Activated CD4-positive, alpha-beta memory T cell treated with anti-CD3 and anti-CD28 coated beads, Interleukin-2, amount 10 ng/mL, durations not matched to agents 7 days and 5 days (primary cell): ENCODE data around the gene TAB2. TPM values are rescaled to one million over a fixed set of nuclear protein-coding genes. Genes with fewer than 3 reads are reported as not detected.

Source experiments
- CTCF ChIA-PET: fragments of 350-600 bp; sonication (Branson Sonifier 250); formaldehyde crosslinking; loops from one replicate; lab custom pipeline; 2021; ENCODE audit warnings: antibody characterized with exemption, inconsistent platforms; lab: Charles Lee
- POLR2A ChIA-PET: fragments of 350-600 bp; sonication (Branson Sonifier 250); formaldehyde crosslinking; loops from one replicate; lab custom pipeline; 2021; ENCODE audit warnings: antibody characterized with exemption; lab: Charles Lee
- DNase-seq: peaks from one replicate; pipeline ENCODE4 v3.0.0-alpha.2; 2020
- H3K27ac Mint-ChIP-seq: one replicate; pipeline ENCODE4 v1.8.0; 2021; ENCODE audit warnings: mild to moderate bottlenecking, mixed read lengths
- H3K27me3 Mint-ChIP-seq: one replicate; pipeline ENCODE4 v1.8.0; 2021; ENCODE audit warnings: mixed read lengths
- H3K36me3 Mint-ChIP-seq: one replicate; pipeline ENCODE4 v1.8.0; 2021; ENCODE audit warnings: low read depth, mixed read lengths
- H3K4me1 Mint-ChIP-seq: one replicate; pipeline ENCODE4 v1.8.0; 2021; ENCODE audit warnings: mixed read lengths
- H3K4me3 Mint-ChIP-seq: one replicate; pipeline ENCODE4 v1.8.0; 2021; ENCODE audit warnings: mild to moderate bottlenecking, mixed read lengths
- H3K9me3 Mint-ChIP-seq: one replicate; pipeline ENCODE4 v1.8.0; 2021; ENCODE audit warnings: mixed read lengths
- total RNA-seq, 2 experiments: library from RNA; stranded (reverse); gene quantifications; one replicate each; pipeline ENCODE4 v1.2.3, GENCODE V29; 2021

Gene TAB2
- total RNA-seq, 2 experiments from 2014 or later: 169 to 170 TPM

DNA sequence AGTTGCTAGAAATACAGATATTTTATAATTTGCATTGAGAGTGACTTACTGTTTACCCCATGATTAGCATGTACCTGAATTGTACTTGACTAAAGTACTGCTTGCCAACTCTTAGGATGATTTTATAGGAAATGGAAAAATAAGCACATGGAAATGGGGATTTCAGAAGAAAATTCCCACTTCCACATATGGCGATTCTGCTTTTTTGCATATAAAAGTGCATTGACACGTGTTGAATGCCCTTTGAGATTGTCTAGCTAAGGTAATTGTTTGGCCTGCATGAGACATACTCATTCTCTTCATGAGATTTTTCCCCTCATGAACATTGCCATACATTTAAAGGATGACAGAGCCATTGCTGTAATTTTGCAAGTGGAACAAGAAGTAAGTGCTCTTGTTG is 10.1 kb downstream of the TAB2 start:
- Mint-ChIP-seq H3K4me3 (no peak overlapping the region), H3K36me3 (peaks cover 66% of the 10 kb centered on the region), H3K4me1 (peaks cover 89% of the 10 kb centered on the region), H3K27me3 (no peaks in the 10 kb centered on the region), H3K27ac (no peak overlapping the region), H3K9me3 (no peaks in the 10 kb centered on the region)
- ChIA-PET POLR2A (interaction anchor here (1.4 to 14.4 kb wide), 4 partner anchors 9 to 295 kb away, joined by 5 to 259 read pairs (median 19); partner anchors contain the start of gene TAB2), CTCF (interaction anchor here (1.0 to 1.2 kb wide), 2 partner anchors 146 to 245 kb away, joined by 3 read pairs; no protein-coding TSS in a partner anchor)
- DNase-seq: no peak

DNA sequence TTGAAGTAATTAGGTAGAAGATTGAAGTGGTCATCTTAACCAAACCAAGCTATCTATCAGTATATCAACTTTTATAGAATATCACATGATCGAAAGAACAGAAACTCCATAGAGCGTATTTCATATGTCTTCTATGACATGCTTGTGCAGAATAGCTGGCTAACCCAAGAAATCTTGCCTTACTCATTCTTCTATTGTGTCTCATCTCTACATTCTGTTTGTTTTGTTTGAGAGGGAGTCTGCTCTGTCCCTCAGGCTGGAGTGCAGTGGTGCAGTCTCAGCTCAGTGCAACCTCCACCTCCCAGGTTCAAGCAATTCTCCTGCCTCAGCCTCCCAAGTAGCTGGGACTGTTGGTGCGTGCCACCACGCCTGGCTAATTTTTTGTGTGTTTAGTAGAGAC is 10.6 kb downstream of the TAB2 start:
- no peak overlapping the region for H3K4me3 Mint-ChIP-seq
- peaks cover 88% of the 10 kb centered on the region for H3K4me1 Mint-ChIP-seq
- no peaks in the 10 kb centered on the region for H3K27me3 Mint-ChIP-seq
- H3K9me3 Mint-ChIP-seq: no peaks in the 10 kb centered on the region
- peaks cover 61% of the 10 kb centered on the region for H3K36me3 Mint-ChIP-seq
- peak overlapping the region; percentile 9 for H3K27ac Mint-ChIP-seq
- POLR2A ChIA-PET: interaction anchor here (1.2 to 14.4 kb wide), 5 partner anchors 9 to 300 kb away, joined by 3 to 259 read pairs (median 17); partner anchors contain the start of gene TAB2
- no peak for DNase-seq
- CTCF ChIA-PET: interaction anchor here (1.0 to 1.2 kb wide), 2 partner anchors 145 to 246 kb away, joined by 3 read pairs; no protein-coding TSS in a partner anchor

GRCh38 chr6:149329529-149329928 is 12.0 kb downstream of the TAB2 start:
- H3K27ac Mint-ChIP-seq: peak overlapping the region; percentile 63
- peaks cover 90% of the 10 kb centered on the region for H3K4me1 Mint-ChIP-seq
- H3K4me3 Mint-ChIP-seq: no peak overlapping the region
- CTCF ChIA-PET: no interaction called here
- no peaks in the 10 kb centered on the region for H3K27me3 Mint-ChIP-seq
- POLR2A ChIA-PET: interaction anchor here (0.7 to 14.4 kb wide), 4 partner anchors 8 to 191 kb away, joined by 3 to 259 read pairs (median 3); no protein-coding TSS in a partner anchor
- H3K36me3 Mint-ChIP-seq: peaks cover 56% of the 10 kb centered on the region
- no peaks in the 10 kb centered on the region for H3K9me3 Mint-ChIP-seq
- DNase-seq: no peak

DNA sequence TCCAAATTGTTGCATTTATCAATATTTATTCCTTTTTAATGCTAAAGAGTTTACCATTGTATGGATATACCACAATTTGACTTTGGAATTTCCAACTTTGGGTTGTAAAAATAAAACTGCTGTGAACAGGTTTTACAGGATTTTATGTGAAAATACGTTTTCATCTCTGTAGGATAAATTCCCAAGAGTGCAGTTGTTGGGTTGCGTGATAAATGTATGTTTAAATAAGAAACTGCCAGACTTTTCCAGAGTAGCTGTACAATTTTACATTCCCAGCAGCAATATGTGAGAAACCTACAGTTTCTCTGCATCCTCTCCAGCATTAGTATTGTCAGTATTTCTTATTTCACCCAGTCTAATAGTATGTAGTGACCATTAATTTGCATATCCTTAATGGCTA is 12.6 kb downstream of the TAB2 start:
- Mint-ChIP-seq H3K27ac (peak overlapping the region; percentile 16), H3K4me3 (no peak overlapping the region), H3K36me3 (peaks cover 56% of the 10 kb centered on the region), H3K9me3 (no peaks in the 10 kb centered on the region), H3K4me1 (peaks cover 90% of the 10 kb centered on the region), H3K27me3 (no peaks in the 10 kb centered on the region)
- ChIA-PET POLR2A (interaction anchor here (0.7 to 1.4 kb wide), 3 partner anchors 8 to 192 kb away, joined by 3 read pairs; no protein-coding TSS in a partner anchor), CTCF (no interaction called here)
- DNase-seq: no peak

DNA sequence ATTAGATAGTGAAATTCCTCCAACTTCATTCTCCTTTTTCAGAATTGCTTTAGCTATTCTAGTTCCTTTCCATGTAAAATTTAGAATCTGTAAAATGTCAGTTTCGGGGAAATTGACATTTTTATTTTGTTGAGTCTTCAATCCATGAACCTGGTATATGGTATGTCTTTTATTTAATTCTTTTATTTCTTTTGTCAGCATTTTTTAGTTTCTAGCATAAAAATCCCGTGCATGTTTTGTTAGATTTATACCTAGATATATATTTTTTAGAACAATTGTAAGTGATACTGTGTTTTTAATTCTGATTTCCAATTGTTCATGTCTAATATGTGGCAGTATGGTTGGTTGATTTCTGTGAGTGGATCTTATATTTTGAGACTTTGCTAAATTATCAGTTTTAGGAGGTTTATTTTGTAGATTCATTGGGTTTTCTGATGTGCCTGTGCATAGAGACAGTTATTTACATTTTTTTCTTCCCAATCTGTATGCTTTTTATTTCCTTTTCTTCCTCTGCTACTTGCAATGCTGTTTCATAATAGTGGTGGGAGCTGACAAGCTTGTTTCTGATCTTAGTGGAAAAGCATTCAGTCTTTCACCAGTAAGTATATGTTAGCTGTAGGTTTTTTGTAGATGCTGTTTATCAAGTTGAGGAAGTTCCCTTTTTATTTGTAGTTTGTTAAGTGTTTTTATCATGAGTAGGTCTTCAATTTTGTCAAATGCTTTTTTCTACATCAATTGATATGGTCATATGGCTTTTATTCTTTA is 13.7 kb downstream of the TAB2 start:
- ChIA-PET CTCF (no interaction called here), POLR2A (interaction anchor here (1.1 to 12.5 kb wide), 2 partner anchors 9 to 255 kb away, joined by 3 to 259 read pairs; partner anchors contain the start of gene TAB2)
- Mint-ChIP-seq H3K36me3 (peaks cover 48% of the 10 kb centered on the region), H3K4me3 (peak overlapping the region; percentile 4), H3K27me3 (no peaks in the 10 kb centered on the region), H3K27ac (peak overlapping the region; percentile 16), H3K9me3 (no peaks in the 10 kb centered on the region), H3K4me1 (peaks cover 89% of the 10 kb centered on the region)
- no peak for DNase-seq

- ChIA-PET POLR2A (interaction anchor here (1.1 to 12.5 kb wide), 3 partner anchors 10 to 256 kb away, joined by 3 to 259 read pairs (median 3); partner anchors contain the start of gene TAB2), CTCF (no interaction called here)
- H3K4me3 Mint-ChIP-seq: peak overlapping the region; percentile 4
- no peaks in the 10 kb centered on the region for H3K9me3 Mint-ChIP-seq
- H3K27me3 Mint-ChIP-seq: no peaks in the 10 kb centered on the region
- DNase-seq: no peak
- H3K4me1 Mint-ChIP-seq: peaks cover 91% of the 10 kb centered on the region
- peak overlapping the region; percentile 16 for H3K27ac Mint-ChIP-seq
- H3K36me3 Mint-ChIP-seq: peaks cover 46% of the 10 kb centered on the region
Measured at GRCh38 chr6:149331871-149332270, 14.4 kb downstream of the TAB2 start.

GRCh38 chr6:149332602-149333265 is 15.2 kb downstream of the TAB2 start:
- CTCF ChIA-PET: interaction anchor here (0.8 to 1.2 kb wide), 3 partner anchors 10 to 304 kb away, joined by 3 to 5 read pairs (median 3); no protein-coding TSS in a partner anchor
- Mint-ChIP-seq H3K27ac (peak overlapping the region; percentile 16), H3K4me1 (peaks cover 94% of the 10 kb centered on the region), H3K36me3 (peaks cover 46% of the 10 kb centered on the region), H3K27me3 (no peaks in the 10 kb centered on the region), H3K9me3 (no peaks in the 10 kb centered on the region), H3K4me3 (no peak overlapping the region)
- POLR2A ChIA-PET: interaction anchor here (0.7 to 12.5 kb wide), 7 partner anchors 10 to 285 kb away, joined by 3 to 259 read pairs (median 3); partner anchors contain the start of gene TAB2
- DNase-seq: no peak

DNA sequence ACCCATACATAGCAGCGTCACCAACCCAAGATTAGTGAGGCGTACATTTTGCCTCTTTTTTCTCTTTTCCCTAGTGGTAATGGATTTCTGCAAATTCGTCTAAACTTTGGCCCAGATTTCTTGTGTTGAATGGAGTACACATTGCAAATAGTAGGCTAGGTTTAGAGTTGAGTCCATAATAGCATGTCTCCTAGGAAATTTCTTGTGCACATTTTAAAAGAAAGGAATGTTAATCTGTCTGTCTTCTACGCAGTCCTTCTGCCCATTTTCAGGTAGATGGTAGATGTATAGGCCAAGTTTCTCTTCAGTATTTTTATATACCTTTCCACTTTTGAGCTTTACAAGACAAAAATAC is 15.7 kb downstream of the TAB2 start:
- ChIA-PET POLR2A (interaction anchor here (0.6 to 12.5 kb wide), 8 partner anchors 10 to 257 kb away, joined by 3 to 259 read pairs (median 4); partner anchors contain the start of gene TAB2), CTCF (interaction anchor here (0.8 to 1.3 kb wide), 4 partner anchors 10 to 305 kb away, joined by 3 to 5 read pairs (median 3); no protein-coding TSS in a partner anchor)
- no peaks in the 10 kb centered on the region for H3K27me3 Mint-ChIP-seq
- no peak overlapping the region for H3K4me3 Mint-ChIP-seq
- peaks cover 46% of the 10 kb centered on the region for H3K36me3 Mint-ChIP-seq
- H3K27ac Mint-ChIP-seq: peak overlapping the region; percentile 16
- no peak for DNase-seq
- no peaks in the 10 kb centered on the region for H3K9me3 Mint-ChIP-seq
- peaks cover 94% of the 10 kb centered on the region for H3K4me1 Mint-ChIP-seq

DNA sequence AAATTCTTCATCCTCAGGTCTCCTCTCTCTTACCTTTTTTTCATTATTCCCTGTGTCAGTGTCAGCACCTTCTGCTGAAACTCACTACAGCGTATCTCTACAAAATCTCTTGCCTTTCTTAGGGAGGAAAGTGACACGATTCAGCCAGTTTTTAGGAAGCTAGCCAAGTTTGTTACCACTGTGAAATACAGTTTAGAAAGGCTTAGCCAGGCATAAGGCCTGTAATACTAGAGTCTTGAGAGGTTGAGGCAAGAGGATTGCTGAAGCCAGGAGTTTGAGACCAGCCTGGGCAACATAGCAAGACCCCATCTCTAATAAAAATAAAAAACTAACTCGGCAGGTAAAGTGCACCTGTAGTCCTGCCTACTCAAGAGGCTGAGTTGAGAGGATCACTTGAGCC is 16.7 kb downstream of the TAB2 start:
- Mint-ChIP-seq H3K4me3 (no peak overlapping the region), H3K27me3 (no peaks in the 10 kb centered on the region), H3K9me3 (peaks cover 4% of the 10 kb centered on the region), H3K4me1 (peaks cover 93% of the 10 kb centered on the region), H3K36me3 (peaks cover 45% of the 10 kb centered on the region), H3K27ac (peak overlapping the region; percentile 48)
- ChIA-PET CTCF (interaction anchor here (1.2 to 1.3 kb wide), 2 partner anchors 201 to 302 kb away, joined by 3 read pairs; no protein-coding TSS in a partner anchor), POLR2A (interaction anchor here (1.0 to 12.5 kb wide), 7 partner anchors 9 to 258 kb away, joined by 3 to 259 read pairs (median 4); partner anchors contain the start of gene TAB2)
- DNase-seq: no peak

DNA sequence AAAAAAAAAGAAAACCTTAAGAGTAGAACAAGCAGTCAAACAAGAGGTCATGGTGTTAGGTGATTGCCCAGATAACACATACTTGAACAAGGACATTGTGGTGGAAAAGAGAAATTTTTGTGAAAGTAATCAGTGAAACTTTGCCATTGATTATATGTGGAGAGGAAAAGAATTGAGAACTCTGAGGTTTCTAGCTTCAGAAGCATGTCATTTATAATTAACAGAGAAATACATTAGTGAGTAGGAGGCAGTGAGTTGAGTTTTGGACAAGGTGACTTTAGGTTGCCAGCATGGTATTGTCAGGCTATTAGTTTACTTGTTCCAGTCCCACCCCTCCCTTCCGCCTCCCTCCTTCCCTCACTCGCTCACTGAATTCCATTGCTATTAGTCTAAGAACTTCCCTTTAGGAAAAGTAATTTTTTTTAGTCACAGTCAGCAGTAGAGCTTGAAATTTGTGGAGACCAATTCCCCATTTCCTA is 17.2 kb downstream of the TAB2 start:
- no peak for DNase-seq
- Mint-ChIP-seq H3K4me3 (peak overlapping the region; percentile 14), H3K9me3 (peaks cover 4% of the 10 kb centered on the region), H3K36me3 (peaks cover 44% of the 10 kb centered on the region), H3K4me1 (peaks cover 89% of the 10 kb centered on the region), H3K27me3 (no peaks in the 10 kb centered on the region), H3K27ac (peak overlapping the region; percentile 48)
- CTCF ChIA-PET: interaction anchor here (1.2 to 1.3 kb wide), 2 partner anchors 202 to 303 kb away, joined by 3 read pairs; no protein-coding TSS in a partner anchor
- POLR2A ChIA-PET: interaction anchor here (0.9 to 12.5 kb wide), 5 partner anchors 11 to 250 kb away, joined by 3 to 259 read pairs (median 4); partner anchors contain the start of gene TAB2

DNA sequence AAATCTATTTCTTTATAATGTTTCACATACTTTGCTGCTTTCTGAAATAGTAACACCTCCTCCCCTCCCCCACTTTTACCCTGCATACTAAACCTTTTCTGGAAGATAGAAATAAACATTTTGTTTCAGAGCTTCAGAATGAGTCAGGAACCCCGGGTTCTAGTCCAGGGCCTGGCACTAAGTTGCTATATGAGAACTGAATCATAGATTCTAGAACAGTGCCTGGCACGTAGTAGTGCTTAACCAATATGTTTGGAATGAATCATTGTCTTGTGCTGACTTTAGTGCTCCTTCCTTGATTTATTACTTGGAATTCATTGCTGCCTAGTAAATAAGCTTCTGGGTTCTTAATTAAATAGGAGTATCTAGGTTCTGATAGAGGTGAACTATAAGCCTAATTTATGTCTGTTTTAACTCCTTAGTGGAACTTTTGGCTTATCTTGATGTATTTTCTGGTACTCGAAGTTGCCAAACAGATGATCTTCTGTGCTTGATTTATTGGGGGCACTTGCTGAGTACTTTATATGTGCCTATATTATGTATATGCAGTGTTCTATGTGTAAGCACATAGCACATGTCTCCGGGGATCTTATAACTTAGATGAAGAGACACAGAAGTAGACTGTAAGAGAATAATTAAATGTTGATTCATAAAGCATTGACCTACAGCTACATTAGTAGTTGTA is 18.6 kb downstream of the TAB2 start:
- CTCF ChIA-PET: interaction anchor here (0.7 to 1.3 kb wide), 4 partner anchors 10 to 254 kb away, joined by 3 to 4 read pairs (median 4); no protein-coding TSS in a partner anchor
- Mint-ChIP-seq H3K27me3 (no peaks in the 10 kb centered on the region), H3K36me3 (peaks cover 42% of the 10 kb centered on the region), H3K4me1 (peaks cover 86% of the 10 kb centered on the region), H3K27ac (peak overlapping the region; percentile 70), H3K4me3 (peak overlapping the region; percentile 40), H3K9me3 (peaks cover 4% of the 10 kb centered on the region)
- POLR2A ChIA-PET: interaction anchor here (0.5 to 12.5 kb wide), 10 partner anchors 9 to 304 kb away, joined by 3 to 259 read pairs (median 3); partner anchors contain the start of gene TAB2
- DNase-seq: peak; percentile 45
